Subcutaneous adipose tissue (tissue), 4 donors: ENCODE measurements around the gene SDS. TPM values are rescaled to one million over a fixed set of nuclear protein-coding genes. Genes with fewer than 3 reads are reported as not detected.

Source experiments
- total RNA-seq, 4 donors: library from RNA; depleted of rRNA; stranded (reverse); fragments of >200 nt; gene quantifications; one replicate each; pipeline ENCODE4 v1.1.0, GENCODE V29; 2016
- TF ChIP-seq, protein P1 (sequence below): fragments of 450-650 bp; IDR thresholded peaks from one replicate; pipeline ENCODE4 v1.5.1; 2016; ENCODE audit warnings: low read depth, mild to moderate bottlenecking, control low read depth, antibody characterized with exemption, moderate library complexity

Gene SDS
- total RNA-seq, 4 donors from 2014 or later, result 1.3 to 67.7 TPM; not detected in 2

- TF ChIP-seq, protein P1, sequence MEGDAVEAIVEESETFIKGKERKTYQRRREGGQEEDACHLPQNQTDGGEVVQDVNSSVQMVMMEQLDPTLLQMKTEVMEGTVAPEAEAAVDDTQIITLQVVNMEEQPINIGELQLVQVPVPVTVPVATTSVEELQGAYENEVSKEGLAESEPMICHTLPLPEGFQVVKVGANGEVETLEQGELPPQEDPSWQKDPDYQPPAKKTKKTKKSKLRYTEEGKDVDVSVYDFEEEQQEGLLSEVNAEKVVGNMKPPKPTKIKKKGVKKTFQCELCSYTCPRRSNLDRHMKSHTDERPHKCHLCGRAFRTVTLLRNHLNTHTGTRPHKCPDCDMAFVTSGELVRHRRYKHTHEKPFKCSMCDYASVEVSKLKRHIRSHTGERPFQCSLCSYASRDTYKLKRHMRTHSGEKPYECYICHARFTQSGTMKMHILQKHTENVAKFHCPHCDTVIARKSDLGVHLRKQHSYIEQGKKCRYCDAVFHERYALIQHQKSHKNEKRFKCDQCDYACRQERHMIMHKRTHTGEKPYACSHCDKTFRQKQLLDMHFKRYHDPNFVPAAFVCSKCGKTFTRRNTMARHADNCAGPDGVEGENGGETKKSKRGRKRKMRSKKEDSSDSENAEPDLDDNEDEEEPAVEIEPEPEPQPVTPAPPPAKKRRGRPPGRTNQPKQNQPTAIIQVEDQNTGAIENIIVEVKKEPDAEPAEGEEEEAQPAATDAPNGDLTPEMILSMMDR, result no peak
Measured at GRCh38 chr12:113407931-113408600, 4.4 kb upstream of the SDS start.

DNA sequence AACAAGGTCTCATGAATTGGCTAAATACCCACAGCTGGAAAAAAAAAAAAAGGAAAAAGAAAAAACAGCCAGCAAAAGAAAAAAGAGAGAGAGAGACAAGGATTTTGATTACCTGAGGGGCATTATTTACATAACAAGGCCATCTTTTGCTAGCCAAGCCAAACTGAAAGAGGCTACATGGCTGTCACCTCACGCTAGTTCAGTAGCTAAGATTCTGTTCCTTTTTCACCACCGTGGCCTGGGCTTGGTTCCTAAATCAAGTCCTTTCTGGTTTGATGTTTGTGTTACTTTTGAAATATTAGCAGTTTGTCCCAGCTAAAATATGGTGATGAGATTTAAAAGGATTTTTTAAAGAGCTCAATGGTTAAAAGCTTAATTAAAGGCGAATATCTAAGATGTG lies 2.0 kb upstream of the SDS start:
- TF ChIP-seq, protein P1, result no peak

- TF ChIP-seq, protein P1, result no peak
Measured at GRCh38 chr12:113402586-113403260, 964 bp downstream of the SDS start.

DNA sequence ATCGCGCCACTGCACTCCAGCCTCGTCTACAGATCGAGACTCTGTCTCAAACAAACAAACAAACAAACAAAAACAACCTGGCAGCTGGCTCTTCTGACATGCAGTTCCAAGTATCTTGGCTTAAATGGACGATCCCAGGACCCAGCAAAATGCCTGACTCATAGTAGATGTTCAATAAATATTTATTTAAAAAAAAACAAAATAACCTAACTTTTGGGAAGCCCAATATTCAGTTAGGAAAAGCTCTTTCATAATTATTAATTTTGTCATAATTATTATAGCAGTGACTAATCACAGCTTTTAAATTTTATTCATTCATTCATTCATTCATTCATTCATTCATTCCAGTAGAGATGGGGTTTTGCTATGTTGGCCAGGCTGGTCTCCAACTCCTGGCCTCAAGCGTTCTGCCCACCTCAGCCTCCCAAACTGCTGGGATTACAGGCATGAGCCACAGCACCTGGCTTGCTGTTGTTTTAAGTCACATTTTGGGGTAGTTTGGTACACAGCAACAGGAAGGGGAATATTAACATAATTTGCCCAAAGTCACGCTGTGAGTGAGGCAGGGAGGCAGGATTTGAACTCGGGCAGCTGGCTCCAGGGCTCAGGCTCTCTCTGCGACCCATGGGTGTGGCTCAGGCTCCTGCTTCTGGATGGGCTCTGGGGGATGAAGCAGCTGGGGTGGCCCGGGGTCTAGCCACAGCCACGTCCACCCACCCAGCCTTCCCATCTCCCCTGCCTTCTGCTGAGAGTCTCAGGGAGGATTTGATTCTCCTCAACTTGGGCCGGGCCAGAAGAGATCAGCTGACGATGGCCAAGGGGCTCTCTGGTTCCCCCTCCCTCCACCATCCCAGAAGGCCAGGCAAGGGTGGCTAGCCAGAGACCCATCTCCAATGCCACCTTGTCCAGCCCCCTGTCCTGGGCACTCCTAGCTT lies 2.4 kb downstream of the SDS start:
- TF ChIP-seq, protein P1, result no peak

GRCh38 chr12:113400362-113400761 lies 3.3 kb downstream of the SDS start:
- TF ChIP-seq, protein P1, result no peak

- TF ChIP-seq, protein P1, result no peak
Measured at GRCh38 chr12:113399490-113399889, 4.2 kb downstream of the SDS start.
